Right kidney (tissue), 9 donors: ENCODE results near the gene TSR2.
A peak's percentile ranks its signal among the peaks of the same experiment; 100 is the strongest.

Source experiments
- DNase-seq: peaks from one replicate; pipeline ENCODE4 v3.0.0-alpha.2; 2016
- long read RNA-seq, 8 donors: transcript quantifications; one replicate each; lab custom pipeline, GENCODE V29; 2026

The TSR2 gene
- long read RNA-seq, donor 1, transcript TSR2-201 (5 exons, 1,534 nt): major isoform, 31 of 38 reads
- long read RNA-seq, donor 1, partial matches to known transcripts: 0 of 38 reads
- long read RNA-seq, donor 1, other reads (novel, unspliced or antisense): 7 of 38 reads
- long read RNA-seq, donor 2, transcript TSR2-201 (5 exons, 1,534 nt): major isoform, 12 of 12 reads
- long read RNA-seq, donor 2, partial matches to known transcripts: 0 of 12 reads
- long read RNA-seq, donor 2, other reads (novel, unspliced or antisense): 0 of 12 reads
- long read RNA-seq, donor 3, partial matches to known transcripts: 0 of 3 reads
- long read RNA-seq, donor 3, other reads (novel, unspliced or antisense): 0 of 3 reads
- long read RNA-seq, donor 4, transcript TSR2-201 (5 exons, 1,534 nt): major isoform, 15 of 25 reads
- long read RNA-seq, donor 4, partial matches to known transcripts: 10 of 25 reads
- long read RNA-seq, donor 4, other reads (novel, unspliced or antisense): 0 of 25 reads
- long read RNA-seq, donor 5, transcript TSR2-201 (5 exons, 1,534 nt): major isoform, 18 of 18 reads
- long read RNA-seq, donor 5, partial matches to known transcripts: 0 of 18 reads
- long read RNA-seq, donor 5, other reads (novel, unspliced or antisense): 0 of 18 reads
- long read RNA-seq, donor 6, transcript TSR2-201 (5 exons, 1,534 nt): major isoform, 25 of 25 reads
- long read RNA-seq, donor 6, partial matches to known transcripts: 0 of 25 reads
- long read RNA-seq, donor 6, other reads (novel, unspliced or antisense): 0 of 25 reads
- long read RNA-seq, donor 7, transcript TSR2-201 (5 exons, 1,534 nt): major isoform, 25 of 76 reads
- long read RNA-seq, donor 7, partial matches to known transcripts: 51 of 76 reads
- long read RNA-seq, donor 7, other reads (novel, unspliced or antisense): 0 of 76 reads
- long read RNA-seq, donor 8, transcript TSR2-201 (5 exons, 1,534 nt): major isoform, 20 of 28 reads
- long read RNA-seq, donor 8, partial matches to known transcripts: 8 of 28 reads
- long read RNA-seq, donor 8, other reads (novel, unspliced or antisense): 0 of 28 reads

GRCh38 chrX:54439960-54440871 is at the start of gene TSR2:
Gene TSR2, plus strand, starts transcription at chrX:54440404. Its CDS starts 18 bp downstream, at chrX:54440422.
- peak; percentile 60 for DNase-seq

DNA sequence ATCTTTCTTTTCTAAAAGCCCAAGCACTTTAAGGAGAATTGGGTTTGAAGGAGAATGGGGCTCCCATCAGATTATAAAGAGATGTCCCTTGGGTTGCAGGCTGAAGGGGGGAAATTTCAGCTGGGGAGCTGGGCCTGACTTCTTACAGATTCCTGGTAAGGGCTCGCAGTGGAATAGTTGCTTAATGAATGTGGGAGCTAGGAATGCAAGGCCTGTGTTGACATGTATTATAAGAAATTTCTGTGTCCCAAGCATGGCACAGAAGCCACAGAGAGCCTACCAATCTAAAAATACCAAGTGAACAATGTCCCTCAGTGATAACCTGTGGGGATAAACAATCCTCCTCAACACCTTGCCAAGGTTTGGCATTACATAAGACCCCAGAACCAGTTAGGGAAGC is 43.1 kb upstream of the TSR2 start:
- no peak for DNase-seq

GRCh38 chrX:54407266-54407665 is 32.9 kb upstream of the TSR2 start:
- no peak for DNase-seq

DNA sequence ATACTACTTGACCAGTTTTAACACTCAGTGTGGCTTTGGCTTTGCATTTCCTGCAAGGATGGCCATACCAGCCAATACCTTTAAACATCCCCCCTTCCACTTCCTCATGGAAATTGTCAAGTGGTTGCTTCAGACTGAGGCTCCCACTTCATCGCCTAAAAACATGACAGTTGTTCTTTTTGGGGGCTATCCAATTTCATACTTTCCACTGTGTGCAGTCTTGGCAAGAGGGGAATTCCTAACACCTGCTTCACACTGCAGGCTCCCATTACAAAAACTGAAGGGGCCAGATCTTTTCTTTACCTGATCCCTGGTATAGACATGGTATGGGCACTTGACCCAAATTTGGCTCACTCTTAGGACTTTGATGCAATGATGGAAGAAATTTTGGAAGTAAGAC is 28.5 kb upstream of the TSR2 start:
- no peak for DNase-seq

DNA sequence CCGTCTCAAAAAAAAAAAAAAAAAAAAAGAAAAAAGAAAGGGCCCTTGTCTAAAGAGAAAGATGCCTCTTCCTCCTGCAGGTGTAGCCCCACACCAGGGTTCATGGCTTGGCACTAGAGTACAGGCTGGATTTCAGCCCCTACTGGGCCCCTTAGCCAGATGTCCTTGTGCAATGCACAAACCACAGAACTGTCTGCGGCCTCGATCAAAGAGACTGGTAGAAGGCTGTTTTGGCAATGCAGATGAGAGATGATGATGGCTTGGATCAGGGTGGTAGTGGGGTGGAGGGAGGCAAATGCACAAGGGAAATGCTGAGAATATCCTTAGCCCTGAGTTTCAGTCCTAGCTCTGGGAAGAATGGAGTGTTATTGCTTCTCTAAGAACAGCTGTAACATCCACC is 26.5 kb upstream of the TSR2 start:
- DNase-seq: no peak

- peak; percentile 7 for DNase-seq
These were observed 24.5 kb upstream of the TSR2 start for GRCh38 chrX:54415534-54416350.

- DNase-seq: no peak
These were observed 23.2 kb upstream of the TSR2 start for GRCh38 chrX:54416965-54417364.

- no peak for DNase-seq
These were observed 20.5 kb upstream of the TSR2 start for GRCh38 chrX:54419559-54420302.

- no peak for DNase-seq
These were observed 18.0 kb upstream of the TSR2 start for GRCh38 chrX:54422168-54422567.

- DNase-seq: no peak
These were observed 16.9 kb upstream of the TSR2 start for GRCh38 chrX:54423161-54423888.

DNA sequence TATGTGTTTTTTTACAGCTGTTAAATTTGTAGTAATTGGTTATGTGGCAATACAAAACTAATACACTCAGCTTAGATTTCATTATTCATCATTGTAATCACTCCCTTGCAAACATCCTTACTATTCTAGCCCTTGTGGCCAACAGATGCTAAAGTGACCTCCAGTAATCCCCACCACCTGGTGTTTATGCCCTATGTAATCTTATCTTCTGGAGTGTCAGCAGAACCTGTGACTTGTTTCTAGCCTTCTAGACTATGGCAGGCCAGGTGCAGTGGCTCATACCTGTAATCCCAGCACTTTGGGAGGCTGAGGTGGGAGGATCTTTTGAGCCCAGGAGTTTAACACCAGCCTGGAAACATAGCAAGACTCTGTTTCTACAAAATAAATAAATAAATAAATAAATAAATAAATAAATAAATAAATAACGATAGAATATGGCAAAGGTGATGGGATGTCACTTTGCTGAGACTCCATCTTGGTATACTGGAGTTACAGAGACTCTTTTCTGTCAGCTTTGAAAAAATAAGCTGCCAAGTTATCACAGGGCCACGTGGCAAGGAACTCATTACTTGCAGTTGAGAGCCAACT is 12.3 kb upstream of the TSR2 start:
- no peak for DNase-seq

DNA sequence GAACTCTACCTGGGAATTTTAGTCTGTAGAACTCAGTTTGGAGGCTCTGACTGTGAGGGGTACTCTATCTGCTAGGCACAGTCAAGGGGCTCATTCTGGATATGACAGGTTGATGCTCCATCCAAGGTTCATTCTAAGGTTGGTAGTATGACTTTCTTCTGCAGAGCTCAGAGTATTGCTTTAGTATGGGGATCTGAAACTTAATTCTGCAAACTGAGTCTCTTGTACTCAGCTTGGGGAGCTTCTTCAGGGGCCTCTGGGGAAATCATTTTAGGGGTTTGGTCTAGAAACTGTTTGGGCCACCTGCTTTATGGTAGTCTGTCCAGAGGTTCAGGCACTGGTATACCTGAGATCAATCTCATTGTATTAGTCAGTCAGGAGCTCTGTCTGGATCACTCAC is 9.7 kb upstream of the TSR2 start:
- DNase-seq: no peak

- no peak for DNase-seq
These were observed 5.1 kb upstream of the TSR2 start for GRCh38 chrX:54435121-54435520.

- DNase-seq: no peak
These were observed 2.6 kb downstream of the TSR2 start for GRCh38 chrX:54442790-54443189.

DNA sequence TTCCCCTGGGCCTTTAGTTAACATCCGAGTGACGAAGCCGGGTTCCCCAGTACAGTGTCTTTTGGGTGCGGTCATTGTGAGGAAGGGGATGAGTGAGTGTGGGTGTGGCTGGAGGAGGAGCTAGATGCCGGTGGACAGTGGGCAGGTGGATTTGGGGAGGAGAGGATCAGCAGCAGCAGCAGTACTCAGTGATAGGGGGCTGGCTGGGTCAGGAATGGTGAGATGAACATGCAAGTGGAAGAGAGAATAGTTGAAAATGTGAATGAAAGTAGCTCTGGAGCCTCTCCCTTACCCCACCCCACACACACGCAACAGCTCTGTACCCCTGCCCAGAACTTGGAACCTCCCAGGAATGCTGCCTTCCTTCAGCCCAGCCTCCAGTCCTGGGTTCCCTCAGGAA is 4.5 kb downstream of the TSR2 start:
- no peak for DNase-seq

GRCh38 chrX:54446084-54446483 is 5.9 kb downstream of the TSR2 start:
- DNase-seq: no peak

DNA sequence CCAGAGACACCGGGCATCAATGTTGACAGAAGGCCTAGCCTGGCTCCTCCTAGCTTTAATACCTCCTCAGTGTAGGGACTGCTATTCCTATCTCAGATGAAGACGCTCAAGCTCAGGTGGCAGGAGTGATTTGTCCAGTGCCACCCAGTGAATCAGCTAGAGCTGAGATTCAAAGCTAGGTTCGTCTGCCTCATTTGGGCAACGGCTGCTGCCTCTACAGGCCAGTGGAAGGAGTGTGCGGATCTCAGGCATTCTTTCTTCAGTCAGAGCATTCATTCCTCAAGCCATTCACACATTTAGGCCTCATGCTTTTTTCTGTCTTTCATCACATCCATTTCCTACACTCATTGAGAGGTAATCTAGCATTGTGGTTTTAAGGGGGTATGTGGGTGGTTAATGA is 7.3 kb downstream of the TSR2 start:
- DNase-seq: no peak

DNA sequence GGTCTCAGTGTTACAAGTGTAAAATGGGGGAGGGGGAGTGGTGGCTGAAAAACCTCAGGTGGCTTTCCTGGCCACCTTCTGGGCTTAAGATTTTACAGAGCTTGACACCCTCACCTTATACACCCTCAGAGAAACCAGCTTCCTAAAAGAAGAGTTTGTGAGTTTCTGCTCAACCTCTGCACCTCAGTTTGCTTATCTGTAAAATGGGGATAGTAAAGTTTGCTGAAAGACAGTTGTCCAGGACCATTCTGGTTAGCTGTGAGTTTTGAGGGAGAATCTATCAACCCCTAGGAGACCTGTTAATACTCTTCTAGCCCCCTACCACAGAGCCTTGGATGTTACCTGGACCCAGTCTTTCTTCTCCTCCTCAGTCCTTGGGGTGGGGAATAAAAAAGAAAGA is 9.7 kb downstream of the TSR2 start:
- no peak for DNase-seq

DNA sequence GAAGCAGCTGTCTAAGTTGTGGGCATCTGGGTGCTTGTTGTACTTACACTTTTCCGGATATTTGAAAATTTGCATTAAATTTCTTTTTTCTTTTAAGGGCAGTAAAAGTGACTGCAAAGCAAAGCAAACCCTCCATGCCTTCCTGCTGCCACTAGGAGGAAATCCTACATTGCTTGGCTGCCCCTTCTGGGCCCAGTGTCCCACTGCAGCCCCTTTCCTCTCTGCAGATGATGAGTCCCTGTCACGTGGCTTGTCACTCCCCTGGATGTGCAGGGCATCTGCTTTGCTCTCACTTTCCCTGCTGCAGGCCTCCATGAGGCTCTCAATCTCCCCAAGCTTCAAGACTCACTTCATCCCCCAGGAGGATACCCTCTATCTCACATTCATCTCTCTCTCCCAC is 12.7 kb downstream of the TSR2 start:
- no peak for DNase-seq
